ENCODE data around the gene LRRC4C.

The LRRC4C gene

DNA sequence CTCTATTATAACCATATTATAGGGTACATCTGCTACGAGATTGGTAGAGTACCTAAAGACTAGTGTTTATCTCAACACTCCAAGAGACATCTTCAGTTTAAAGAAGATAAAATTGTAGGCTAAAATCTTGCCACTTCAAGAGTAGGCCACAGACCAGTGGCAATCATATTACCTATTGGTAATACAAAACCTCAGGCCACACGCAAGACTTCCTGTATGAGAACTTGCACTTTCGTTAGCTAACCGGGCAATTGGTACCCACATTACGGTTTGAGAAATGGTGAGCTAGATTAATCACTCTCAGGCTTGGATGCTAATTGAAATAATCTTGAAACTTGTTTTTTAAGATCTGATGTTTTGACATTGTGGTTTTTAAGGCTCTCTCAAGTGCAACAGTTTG, 772.7 kb downstream of the LRRC4C start:
- no peak overlapping the region for H3K4me3 ChIP-seq
- peaks cover 0 to 5% (median 0%) of the 10 kb centered on the region in 3 donors for H3K9me3 ChIP-seq
- TF ChIP-seq CTCF (IDR thresholded peaks at IDR 0.05) = no peak
- H3K36me3 ChIP-seq = no peaks in the 10 kb centered on the region
- no peaks in the 10 kb centered on the region for H3K4me1 ChIP-seq
- no peak for DNase-seq
- no peaks in the 10 kb centered on the region for H3K27me3 ChIP-seq
- H3K27ac ChIP-seq = no peak overlapping the region
- intact Hi-C loops (cut with DNase I; ENCODE audit: low total_unique reads) = no loop called here

GRCh38 chr11:40683010-40683409, 776.4 kb downstream of the LRRC4C start:
- Histone ChIP-seq H3K4me3 (no peak overlapping the region), H3K36me3 (no peaks in the 10 kb centered on the region), H3K9me3 (peaks cover 0 to 5% (median 0%) of the 10 kb centered on the region in 3 donors), H3K4me1 (no peaks in the 10 kb centered on the region), H3K27ac (no peak overlapping the region), H3K27me3 (no peaks in the 10 kb centered on the region)
- no peak for DNase-seq
- intact Hi-C loops (cut with DNase I; ENCODE audit: low total_unique reads) = no loop called here
- TF ChIP-seq CTCF (IDR thresholded peaks at IDR 0.05) = no peak

DNA sequence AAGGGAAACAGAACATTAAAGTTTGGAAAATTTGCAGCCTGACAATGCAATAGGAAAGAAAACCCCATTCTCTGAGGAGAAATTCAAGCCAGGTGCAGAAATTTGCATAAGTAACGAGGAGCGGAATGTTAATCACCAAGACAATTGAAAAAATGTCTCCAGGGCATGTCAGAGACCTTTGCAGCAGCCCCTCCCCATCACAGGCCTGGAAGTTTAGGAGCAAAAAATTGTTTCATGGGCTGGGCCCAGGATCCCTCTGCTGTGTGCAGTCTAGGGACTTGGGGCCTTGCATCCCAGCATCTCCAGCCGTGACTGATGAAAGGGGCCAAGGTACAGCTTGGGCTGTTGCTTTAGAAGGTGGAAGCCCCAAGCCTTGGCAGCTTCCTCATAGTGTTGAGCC, 780.2 kb downstream of the LRRC4C start:
- Histone ChIP-seq H3K4me1 (no peaks in the 10 kb centered on the region), H3K27ac (no peak overlapping the region), H3K4me3 (no peak overlapping the region), H3K36me3 (no peaks in the 10 kb centered on the region), H3K9me3 (peaks cover 0 to 5% (median 0%) of the 10 kb centered on the region in 3 donors), H3K27me3 (no peaks in the 10 kb centered on the region)
- TF ChIP-seq CTCF (IDR thresholded peaks at IDR 0.05) = no peak
- intact Hi-C loops (cut with DNase I; ENCODE audit: low total_unique reads) = no loop called here
- DNase-seq = no peak

DNA sequence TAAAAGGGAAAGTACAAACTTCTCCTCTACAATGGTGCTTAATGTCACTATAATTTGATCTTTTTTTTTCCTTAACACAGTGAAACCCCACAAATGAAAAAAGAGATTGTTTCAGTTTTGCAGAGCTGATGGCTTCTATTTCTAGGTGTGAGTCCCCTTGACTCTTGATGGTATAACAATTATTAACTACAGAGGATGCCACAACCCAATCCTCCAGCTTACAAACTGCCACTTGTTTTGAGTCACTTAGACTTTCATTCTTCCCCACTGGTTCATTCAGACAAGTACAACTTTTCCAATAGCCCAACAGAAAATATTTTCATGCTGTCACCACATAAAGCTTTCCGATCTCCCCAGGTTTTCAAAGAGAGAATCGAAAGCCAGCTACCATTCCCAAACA, 812.2 kb downstream of the LRRC4C start:
- Histone ChIP-seq H3K36me3 (no peaks in the 10 kb centered on the region), H3K9me3 (peaks cover 0 to 4% (median 0%) of the 10 kb centered on the region in 3 donors), H3K27ac (no peak overlapping the region), H3K27me3 (no peaks in the 10 kb centered on the region), H3K4me3 (no peak overlapping the region), H3K4me1 (no peaks in the 10 kb centered on the region)
- TF ChIP-seq CTCF (IDR thresholded peaks at IDR 0.05) = no peak
- no peak for DNase-seq
- intact Hi-C loops (cut with DNase I; ENCODE audit: low total_unique reads) = no loop called here

DNA sequence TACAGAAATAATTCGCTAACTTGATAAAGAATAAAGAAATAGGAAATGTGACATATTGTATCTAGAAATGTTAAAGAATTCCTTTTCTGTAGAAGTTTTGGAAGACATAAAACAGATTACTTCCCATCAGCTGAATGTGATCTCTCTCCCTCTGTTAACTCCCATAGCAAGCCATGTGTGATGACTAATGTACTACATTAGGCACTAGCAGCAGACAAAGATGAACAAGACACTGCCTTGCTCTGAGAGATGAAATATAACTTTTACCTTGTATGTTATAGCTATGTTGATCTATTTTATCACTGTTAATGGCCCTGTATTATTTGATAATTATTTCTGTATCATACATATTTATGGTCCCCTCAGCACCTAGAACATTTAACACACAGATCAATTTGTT, 817.2 kb downstream of the LRRC4C start:
- no peak for TF ChIP-seq CTCF (IDR thresholded peaks at IDR 0.05)
- Histone ChIP-seq H3K9me3 (no peaks in the 10 kb centered on the region), H3K4me3 (no peak overlapping the region), H3K36me3 (no peaks in the 10 kb centered on the region), H3K27ac (no peak overlapping the region), H3K4me1 (no peaks in the 10 kb centered on the region), H3K27me3 (no peaks in the 10 kb centered on the region)
- intact Hi-C loops (cut with DNase I; ENCODE audit: low total_unique reads) = no loop called here
- DNase-seq = no peak

DNA sequence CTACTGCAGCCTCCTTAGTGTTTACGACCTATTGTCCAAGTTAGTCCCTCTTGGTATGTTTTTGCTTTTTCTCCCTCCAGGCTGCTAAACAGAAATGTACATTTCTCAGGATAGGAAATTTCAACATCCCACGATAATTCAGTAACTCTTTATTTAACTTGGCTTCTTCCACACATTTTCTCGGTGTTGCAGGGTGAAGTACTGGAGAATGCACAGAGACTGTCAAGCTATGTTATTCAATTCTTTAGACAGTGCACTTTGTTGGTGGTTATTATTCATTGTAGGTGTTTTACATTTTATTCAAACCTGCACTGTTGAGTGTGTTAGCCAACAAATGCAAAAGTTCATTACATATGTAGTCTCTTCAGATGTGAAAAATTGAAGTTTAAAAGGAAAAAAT, 839.8 kb downstream of the LRRC4C start:
- no peaks in the 10 kb centered on the region for H3K9me3 ChIP-seq
- intact Hi-C loops (cut with DNase I; ENCODE audit: low total_unique reads) = no loop called here
- H3K36me3 ChIP-seq = no peaks in the 10 kb centered on the region

More for the DNA sequence above, 839.8 kb downstream of the LRRC4C start:
- H3K27ac ChIP-seq = no peak overlapping the region
- H3K4me3 ChIP-seq = no peak overlapping the region
- no peak for DNase-seq
- TF ChIP-seq CTCF (IDR thresholded peaks at IDR 0.05) = no peak
- H3K4me1 ChIP-seq = no peaks in the 10 kb centered on the region
- H3K27me3 ChIP-seq = no peaks in the 10 kb centered on the region

All from tibial artery (tissue), 4 donors.